Neural cell (in vitro differentiated cells): ENCODE results near the gene MAGI2.

Experiments used
- EP300 ChIP-seq: fragments of 450-650 bp; conservative IDR thresholded peaks from 2 replicates; pipeline ENCODE4 v1.6.1; 2014; ENCODE audit warnings: antibody characterized with exemption, mild to moderate bottlenecking, moderate library complexity; ENCODE audit not compliant: poor library complexity, severe bottlenecking
- EZH2 ChIP-seq: fragments of 200-600, 300-800 bp; shearing (Covaris generic), sonication (generic); IDR thresholded peaks from 2 replicates; pipeline ENCODE4 v1.6.1; 2014; ENCODE audit warnings: antibody characterized with exemption, low read length, borderline replicate concordance, mild to moderate bottlenecking; ENCODE audit not compliant: insufficient read depth, poor library complexity, severe bottlenecking
- MXI1 ChIP-seq: fragments of 450-650 bp; conservative IDR thresholded peaks from 2 replicates; pipeline ENCODE4 v1.6.1; 2014; ENCODE audit warnings: antibody characterized with exemption, mild to moderate bottlenecking; ENCODE audit not compliant: poor library complexity, severe bottlenecking
- POLR2AphosphoS5 ChIP-seq: IDR thresholded peaks from 2 replicates; pipeline ENCODE4 v1.6.1; 2012
- RAD21 ChIP-seq: fragments of 450-650 bp; conservative IDR thresholded peaks from 2 replicates; pipeline ENCODE4 v1.6.1; 2014; ENCODE audit warnings: antibody characterized with exemption, mild to moderate bottlenecking, moderate library complexity
- SMC3 ChIP-seq: fragments of 450-650 bp; conservative IDR thresholded peaks from 2 replicates; pipeline ENCODE4 v1.6.1; 2014; ENCODE audit warnings: antibody characterized with exemption, mild to moderate bottlenecking, moderate library complexity; ENCODE audit not compliant: poor library complexity
- TAF1 ChIP-seq: IDR thresholded peaks from 2 replicates; pipeline ENCODE4 v1.6.1; 2012; ENCODE audit warnings: low read depth
- TF ChIP-seq, protein P1 (sequence below): fragments of 450-650 bp; IDR thresholded peaks from 2 replicates; pipeline ENCODE4 v1.5.1; 2014; ENCODE audit warnings: antibody characterized with exemption, mild to moderate bottlenecking, moderate library complexity; ENCODE audit not compliant: poor library complexity, severe bottlenecking

DNA sequence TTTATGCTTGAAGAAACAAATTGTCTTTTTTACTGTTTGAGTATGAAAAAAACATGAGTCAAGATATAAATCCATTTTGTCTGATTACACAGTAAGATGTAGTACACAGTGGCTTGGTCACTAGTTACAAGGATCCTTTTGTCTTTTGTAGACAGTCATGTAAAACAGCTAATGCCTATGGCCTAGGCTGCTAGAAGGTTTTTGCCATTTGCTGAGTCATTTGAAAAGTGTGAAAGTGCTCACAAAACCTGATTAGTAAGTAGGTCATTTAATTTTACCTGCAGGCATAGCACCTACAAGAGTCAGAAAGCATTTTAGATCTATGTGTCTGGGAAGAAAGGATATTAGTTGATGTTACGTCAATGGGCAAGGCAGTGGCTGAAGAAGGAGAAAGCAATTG is 819.4 kb downstream of the MAGI2 start:
- TF ChIP-seq, protein P1, sequence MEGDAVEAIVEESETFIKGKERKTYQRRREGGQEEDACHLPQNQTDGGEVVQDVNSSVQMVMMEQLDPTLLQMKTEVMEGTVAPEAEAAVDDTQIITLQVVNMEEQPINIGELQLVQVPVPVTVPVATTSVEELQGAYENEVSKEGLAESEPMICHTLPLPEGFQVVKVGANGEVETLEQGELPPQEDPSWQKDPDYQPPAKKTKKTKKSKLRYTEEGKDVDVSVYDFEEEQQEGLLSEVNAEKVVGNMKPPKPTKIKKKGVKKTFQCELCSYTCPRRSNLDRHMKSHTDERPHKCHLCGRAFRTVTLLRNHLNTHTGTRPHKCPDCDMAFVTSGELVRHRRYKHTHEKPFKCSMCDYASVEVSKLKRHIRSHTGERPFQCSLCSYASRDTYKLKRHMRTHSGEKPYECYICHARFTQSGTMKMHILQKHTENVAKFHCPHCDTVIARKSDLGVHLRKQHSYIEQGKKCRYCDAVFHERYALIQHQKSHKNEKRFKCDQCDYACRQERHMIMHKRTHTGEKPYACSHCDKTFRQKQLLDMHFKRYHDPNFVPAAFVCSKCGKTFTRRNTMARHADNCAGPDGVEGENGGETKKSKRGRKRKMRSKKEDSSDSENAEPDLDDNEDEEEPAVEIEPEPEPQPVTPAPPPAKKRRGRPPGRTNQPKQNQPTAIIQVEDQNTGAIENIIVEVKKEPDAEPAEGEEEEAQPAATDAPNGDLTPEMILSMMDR: no peak
- no peak for TF ChIP-seq TAF1
- no peak for TF ChIP-seq POLR2AphosphoS5
- no peak for TF ChIP-seq EP300
- TF ChIP-seq RAD21: no peak
- no peak for TF ChIP-seq EZH2
- TF ChIP-seq SMC3: no peak
- no peak for TF ChIP-seq MXI1
